ENCODE data around the gene MEF2D. TPM values are rescaled to one million over a fixed set of nuclear protein-coding genes. Genes with fewer than 3 reads are reported as not detected.

Gene MEF2D
- total RNA-seq, 1 experiment from 2014 or later = 18.7 TPM

DNA sequence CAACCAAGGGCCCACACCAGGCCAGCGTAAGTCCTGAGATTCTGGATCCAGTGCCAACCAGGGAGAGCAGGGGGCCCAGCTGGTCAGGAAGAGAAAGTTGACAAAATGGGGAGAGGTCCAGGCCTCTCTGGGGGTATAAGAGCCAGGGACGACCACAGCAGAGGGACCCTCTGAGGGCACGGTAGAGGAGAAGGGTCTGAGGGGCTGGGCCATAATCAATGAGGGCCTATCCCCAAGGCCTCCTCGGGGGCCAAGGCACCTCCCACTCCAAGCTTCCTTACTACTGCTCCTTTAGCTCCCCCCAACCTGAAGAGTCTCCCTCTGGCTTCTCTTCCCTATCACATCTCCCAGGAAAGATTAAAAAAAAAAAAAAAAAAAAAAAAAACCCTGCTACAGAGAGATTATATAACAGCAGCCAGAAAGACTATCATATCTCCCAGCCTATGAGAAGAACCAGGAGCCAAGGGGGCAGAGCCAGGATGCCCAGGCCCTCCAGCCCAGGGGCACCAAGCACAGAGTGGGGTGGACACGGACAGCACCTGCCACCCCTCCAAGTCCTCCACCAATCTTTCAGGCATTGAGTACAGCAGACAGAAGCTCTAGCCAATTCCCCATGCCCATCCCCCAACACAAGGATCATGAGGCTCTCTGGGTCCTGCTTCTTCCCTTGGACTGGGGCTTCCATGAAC, 2.7 kb downstream of the MEF2D start:
- Histone ChIP-seq H3K23ac (ENCODE audit: insufficient read length, low read depth, low read length) (no peak overlapping the region), H3K4me1 (ENCODE audit: insufficient read depth, low read length) (peaks cover 6% of the 10 kb centered on the region; the same call in 1 of the 2 replicates), H3K18ac (ENCODE audit: insufficient read length, low read depth, low read length) (no peak overlapping the region), H2BK5ac (ENCODE audit: insufficient read length, low read length) (no peak overlapping the region), H3T11ph (ENCODE audit: low read length) (no peak overlapping the region), H4K20me1 (ENCODE audit: control insufficient read depth, insufficient read depth, insufficient read length) (no peaks in the 10 kb centered on the region), H3K14ac (ENCODE audit: insufficient read depth, low read length) (no peak overlapping the region; the same call in 1 of the 2 replicates), H2BK15ac (ENCODE audit: low read depth, low read length) (no peak overlapping the region), H2BK12ac (ENCODE audit: insufficient read length, low read depth, low read length) (no peak overlapping the region), H3K56ac (ENCODE audit: insufficient read length, low read depth, low read length) (no peak overlapping the region), H4K91ac (ENCODE audit: insufficient read length, low read depth, low read length) (no peak overlapping the region), H4K8ac (replicated peaks; ENCODE audit: insufficient read length, low read depth, low read length) (no peak overlapping the region), H2BK20ac (ENCODE audit: low read depth, low read length, poor library complexity, severe bottlenecking) (no peak overlapping the region), H2BK120ac (ENCODE audit: low read depth, low read length, poor library complexity, severe bottlenecking) (no peak overlapping the region), H3K79me2 (ENCODE audit: insufficient read depth, low read length) (peaks cover 13% of the 10 kb centered on the region; the same call in 1 of the 2 replicates), H3K27ac (ENCODE audit: insufficient read length, low read depth, low read length) (no peak overlapping the region), H4K5ac (ENCODE audit: insufficient read length, low read depth, low read length) (no peak overlapping the region), H3K9me3 (ENCODE audit: control insufficient read depth, low read depth, low read length) (no peaks in the 10 kb centered on the region), H2AFZ (ENCODE audit: low read length) (no peak overlapping the region), H3K27me3 (ENCODE audit: insufficient read depth, low read length) (no peaks in the 10 kb centered on the region), H3K23me2 (ENCODE audit: insufficient read length, low read depth, low read length, poor library complexity, severe bottlenecking) (peaks cover 15% of the 10 kb centered on the region), H2AK5ac (ENCODE audit: insufficient read length, low read length) (no peak overlapping the region), H3K9ac (ENCODE audit: extremely low read depth, insufficient read length, low read length) (no peak overlapping the region), H3K4ac (ENCODE audit: low read depth, low read length) (no peak overlapping the region), H3K4me2 (ENCODE audit: insufficient read depth, insufficient read length, low read length) (peak overlapping the region; percentile 60), H3K79me1 (ENCODE audit: insufficient read depth, low read depth, low read length, poor library complexity, severe bottlenecking) (no peaks in the 10 kb centered on the region)
- Mint-ChIP-seq H3K4me1 (peaks cover 61 to 73% of the 10 kb centered on the region in 2 experiments), H3K27ac (peak overlapping the region in 2 of 3 experiments; percentile 61 to 73; a peak in 3 of 7 replicates), H3K36me3 (ENCODE audit: insufficient read depth in 1 of 3, low read depth in 3 of 3) (peaks cover 0 to 5% (median 2%) of the 10 kb centered on the region in 3 experiments; a peak in 2 of 7 replicates), H3K27me3 (ENCODE audit: low read depth) (no peaks in the 10 kb centered on the region), H3K9me3 (no peaks in the 10 kb centered on the region), H3K4me3 (peak overlapping the region; percentile 86 to 95)
- no peak for TF ChIP-seq CTCF (conservative IDR thresholded peaks at IDR 0.05)
- no CpG with 5 or more reads among the region's 5 CpGs for WGBS (ENCODE audit: extremely low coverage, insufficient read length, low lambda C conversion rate)
- DNase-seq = no peak
